ENCODE results near the gene CALCA.

The CALCA gene

GRCh38 chr11:14949437-14950147, 22.6 kb downstream of the CALCA start:
- no peak for DNase-seq (ENCODE audit: low spot score)

- no peak for DNase-seq (ENCODE audit: low spot score)
These were observed 29.4 kb downstream of the CALCA start for GRCh38 chr11:14942745-14943144.

GRCh38 chr11:14938936-14939335, 33.2 kb downstream of the CALCA start:
- no peak for DNase-seq (ENCODE audit: low spot score)

- no peak for DNase-seq (ENCODE audit: low spot score)
These were observed 37.4 kb downstream of the CALCA start for GRCh38 chr11:14934641-14935351.

GRCh38 chr11:14932447-14932846, 39.7 kb downstream of the CALCA start:
- DNase-seq (ENCODE audit: low spot score) = no peak

GRCh38 chr11:14930369-14930768, 41.8 kb downstream of the CALCA start:
- no peak for DNase-seq (ENCODE audit: low spot score)

GRCh38 chr11:14927146-14927545, 45.0 kb downstream of the CALCA start:
- no peak for DNase-seq (ENCODE audit: low spot score)

- no peak for DNase-seq (ENCODE audit: low spot score)
These were observed 47.8 kb downstream of the CALCA start for GRCh38 chr11:14924318-14924717.

All from COLO829 (cell line).